ENCODE results near the gene ZAP70.
"Not testable (repeated sequence)": the region's sequence is repeated elsewhere in the genome, so short reads cannot be mapped to it uniquely, and the experiment has no call there.

Gene ZAP70

GRCh38 chr2:97676620-97677019, 36.8 kb upstream of the ZAP70 start:
- Histone ChIP-seq H3K4me1 (ENCODE audit: insufficient read depth, low read length) (0 out of 2 replicates have a peak, but pooled peaks cover 4% of the 10 kb centered on the region), H3K36me3 (ENCODE audit: insufficient read depth, low read depth, low read length) (no peaks in the 10 kb centered on the region), H3K4me3 (ENCODE audit: low read length) (no peak overlapping the region), H3K9me3 (ENCODE audit: insufficient read depth, low read depth, low read length) (peaks cover 4% of the 10 kb centered on the region; the same call in 1 of the 2 replicates), H3K9ac (ENCODE audit: low read depth, low read length) (no peak overlapping the region), H3K27ac (ENCODE audit: low read length) (no peak overlapping the region), H3K27me3 (ENCODE audit: insufficient read depth, low read length) (no peaks in the 10 kb centered on the region)

DNA sequence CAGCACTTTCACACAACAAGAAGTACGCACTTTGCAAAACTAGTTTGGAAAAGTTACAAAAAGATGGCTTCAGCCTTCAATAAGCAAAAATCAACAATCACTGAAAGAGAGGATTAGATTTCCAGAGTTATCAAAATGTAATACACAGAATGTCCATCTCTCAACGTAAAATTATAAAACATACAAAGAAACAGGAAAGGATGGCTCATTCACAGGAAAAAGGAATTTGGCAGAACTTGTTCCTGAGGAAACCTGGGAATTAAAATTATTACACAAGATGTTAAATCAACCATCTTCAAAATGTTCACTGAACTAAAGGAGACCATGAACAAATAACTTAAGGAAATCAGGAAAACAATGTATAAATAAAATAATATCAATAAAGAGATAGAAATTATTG, 35.9 kb upstream of the ZAP70 start:
- Histone ChIP-seq H3K36me3 (ENCODE audit: insufficient read depth, low read depth, low read length) (no peaks in the 10 kb centered on the region), H3K27ac (ENCODE audit: low read length) (no peak overlapping the region), H3K9me3 (ENCODE audit: insufficient read depth, low read depth, low read length) (peaks cover 4% of the 10 kb centered on the region; the same call in 1 of the 2 replicates), H3K4me1 (ENCODE audit: insufficient read depth, low read length) (0 out of 2 replicates have a peak, but pooled peaks cover 4% of the 10 kb centered on the region), H3K27me3 (ENCODE audit: insufficient read depth, low read length) (no peaks in the 10 kb centered on the region), H3K9ac (ENCODE audit: low read depth, low read length) (no peak overlapping the region), H3K4me3 (ENCODE audit: low read length) (no peak overlapping the region)

DNA sequence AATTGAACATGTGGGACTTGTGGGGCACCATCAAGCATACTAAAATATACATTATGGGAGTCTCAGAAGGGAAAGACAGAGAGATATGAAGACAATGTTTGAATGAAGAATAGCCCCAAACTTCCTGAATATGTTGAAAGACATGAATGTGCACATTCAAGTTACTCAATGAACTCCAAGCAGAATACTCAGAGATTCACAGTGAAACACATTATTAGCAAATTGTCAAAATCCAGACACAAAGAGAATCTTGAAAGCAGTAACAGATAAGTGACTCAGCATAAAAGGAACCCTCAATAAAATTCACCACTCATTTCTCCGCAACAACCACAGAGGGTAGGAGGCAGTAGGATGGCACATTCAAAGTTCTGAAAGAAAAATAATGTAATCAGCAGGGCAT, 35.1 kb upstream of the ZAP70 start:
- Histone ChIP-seq H3K36me3 (ENCODE audit: insufficient read depth, low read depth, low read length) (no peaks in the 10 kb centered on the region), H3K4me1 (ENCODE audit: insufficient read depth, low read length) (0 out of 2 replicates have a peak, but pooled peaks cover 4% of the 10 kb centered on the region), H3K27ac (ENCODE audit: low read length) (no peak overlapping the region), H3K9me3 (ENCODE audit: insufficient read depth, low read depth, low read length) (peaks cover 4% of the 10 kb centered on the region; the same call in 1 of the 2 replicates), H3K27me3 (ENCODE audit: insufficient read depth, low read length) (no peaks in the 10 kb centered on the region), H3K4me3 (ENCODE audit: low read length) (no peak overlapping the region), H3K9ac (ENCODE audit: low read depth, low read length) (no peak overlapping the region)

GRCh38 chr2:97687235-97687634, 26.1 kb upstream of the ZAP70 start:
- not testable (repeated sequence) for H3K4me1 ChIP-seq (ENCODE audit: insufficient read depth, low read length); H3K9ac ChIP-seq (ENCODE audit: low read depth, low read length); H3K9me3 ChIP-seq (ENCODE audit: insufficient read depth, low read depth, low read length); H3K27me3 ChIP-seq (ENCODE audit: insufficient read depth, low read length); H3K4me3 ChIP-seq (ENCODE audit: low read length); H3K36me3 ChIP-seq (ENCODE audit: insufficient read depth, low read depth, low read length); H3K27ac ChIP-seq (ENCODE audit: low read length)

DNA sequence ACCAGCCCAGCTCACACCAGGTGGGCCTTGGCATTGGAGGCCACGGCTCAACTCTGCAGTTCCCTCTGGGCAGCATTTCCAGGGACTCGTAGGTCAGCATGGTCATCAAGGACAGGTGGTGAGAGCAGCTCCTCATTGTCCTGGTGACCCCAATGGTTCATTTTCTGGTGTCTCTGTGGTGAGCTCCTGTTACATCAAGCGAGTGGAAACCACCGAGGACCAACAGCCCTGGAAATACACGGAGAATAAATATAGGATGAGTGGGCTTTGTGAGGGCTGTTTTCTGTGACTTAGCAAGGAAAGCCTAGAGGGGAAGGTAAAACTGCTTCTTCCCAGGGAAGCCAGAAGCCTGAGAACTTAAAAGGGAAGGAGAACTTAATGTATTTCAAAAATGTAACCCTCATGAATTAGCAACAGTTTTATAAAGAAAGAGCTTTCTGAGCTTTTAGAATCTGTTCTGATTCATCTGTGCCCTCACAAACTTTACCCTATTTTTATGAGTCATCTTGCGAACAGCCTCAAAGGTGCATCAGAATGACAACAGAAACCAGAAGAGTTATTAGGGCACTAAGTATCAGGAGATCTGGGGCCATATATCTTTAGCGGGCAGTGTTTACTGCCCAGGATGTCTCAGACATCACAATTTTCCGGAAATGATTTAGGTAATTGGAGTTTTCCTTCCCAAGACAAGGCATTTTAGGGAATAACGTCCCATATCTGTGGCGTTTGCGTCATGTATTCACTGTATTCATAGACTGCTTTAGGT, 25.1 kb upstream of the ZAP70 start:
- H3K9me3 ChIP-seq (ENCODE audit: insufficient read depth, low read depth, low read length): peaks cover 4% of the 10 kb centered on the region; the same call in 1 of the 2 replicates
- no peaks in the 10 kb centered on the region for H3K4me1 ChIP-seq (ENCODE audit: insufficient read depth, low read length)
- no peak overlapping the region for H3K4me3 ChIP-seq (ENCODE audit: low read length)
- no peaks in the 10 kb centered on the region for H3K27me3 ChIP-seq (ENCODE audit: insufficient read depth, low read length)
- no peak overlapping the region for H3K27ac ChIP-seq (ENCODE audit: low read length)
- no peaks in the 10 kb centered on the region for H3K36me3 ChIP-seq (ENCODE audit: insufficient read depth, low read depth, low read length)
- no peak overlapping the region for H3K9ac ChIP-seq (ENCODE audit: low read depth, low read length)

GRCh38 chr2:97691166-97691565, 22.2 kb upstream of the ZAP70 start:
- Histone ChIP-seq H3K9me3 (ENCODE audit: insufficient read depth, low read depth, low read length) (no peaks in the 10 kb centered on the region), H3K9ac (ENCODE audit: low read depth, low read length) (no peak overlapping the region), H3K36me3 (ENCODE audit: insufficient read depth, low read depth, low read length) (no peaks in the 10 kb centered on the region), H3K4me3 (ENCODE audit: low read length) (no peak overlapping the region), H3K27ac (ENCODE audit: low read length) (no peak overlapping the region), H3K4me1 (ENCODE audit: insufficient read depth, low read length) (no peaks in the 10 kb centered on the region), H3K27me3 (ENCODE audit: insufficient read depth, low read length) (no peaks in the 10 kb centered on the region)

DNA sequence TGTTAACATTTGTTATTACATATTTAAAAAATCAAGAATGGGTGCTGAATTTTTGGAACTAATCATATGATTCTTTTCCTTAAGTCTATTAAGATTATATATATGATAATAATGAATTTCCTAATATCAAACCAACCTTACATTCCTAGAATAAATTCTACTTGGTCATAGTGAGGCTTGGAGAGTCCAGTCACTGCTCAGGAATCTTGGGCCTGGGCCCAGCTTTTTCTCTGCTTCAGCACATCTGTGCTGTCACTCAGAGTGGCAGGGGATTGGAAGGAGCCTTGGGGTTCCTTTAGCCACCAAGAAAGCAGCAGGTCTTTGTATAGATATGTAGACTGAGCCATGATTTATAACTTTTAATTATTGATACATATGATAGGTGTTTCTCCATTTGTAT, 19.9 kb upstream of the ZAP70 start:
- H3K9me3 ChIP-seq (ENCODE audit: insufficient read depth, low read depth, low read length): no peaks in the 10 kb centered on the region
- H3K4me1 ChIP-seq (ENCODE audit: insufficient read depth, low read length): no peaks in the 10 kb centered on the region
- H3K27me3 ChIP-seq (ENCODE audit: insufficient read depth, low read length): no peaks in the 10 kb centered on the region
- H3K27ac ChIP-seq (ENCODE audit: low read length): no peak overlapping the region
- H3K9ac ChIP-seq (ENCODE audit: low read depth, low read length): no peak overlapping the region
- H3K36me3 ChIP-seq (ENCODE audit: insufficient read depth, low read depth, low read length): no peaks in the 10 kb centered on the region
- no peak overlapping the region for H3K4me3 ChIP-seq (ENCODE audit: low read length)

- no peaks in the 10 kb centered on the region for H3K36me3 ChIP-seq (ENCODE audit: insufficient read depth, low read depth, low read length)
- no peaks in the 10 kb centered on the region for H3K27me3 ChIP-seq (ENCODE audit: insufficient read depth, low read length)
- no peak overlapping the region for H3K4me3 ChIP-seq (ENCODE audit: low read length)
- H3K9ac ChIP-seq (ENCODE audit: low read depth, low read length): no peak overlapping the region
- no peaks in the 10 kb centered on the region for H3K9me3 ChIP-seq (ENCODE audit: insufficient read depth, low read depth, low read length)
- H3K27ac ChIP-seq (ENCODE audit: low read length): no peak overlapping the region
- no peaks in the 10 kb centered on the region for H3K4me1 ChIP-seq (ENCODE audit: insufficient read depth, low read length)
Measured at GRCh38 chr2:97695744-97696143, 17.6 kb upstream of the ZAP70 start.

- H3K4me3 ChIP-seq (ENCODE audit: low read length): no peak overlapping the region
Measured at GRCh38 chr2:97697252-97698235, 15.8 kb upstream of the ZAP70 start.

GRCh38 chr2:97698530-97698929, 14.8 kb upstream of the ZAP70 start:
- H3K36me3 ChIP-seq (ENCODE audit: insufficient read depth, low read depth, low read length): no peaks in the 10 kb centered on the region
- H3K27me3 ChIP-seq (ENCODE audit: insufficient read depth, low read length): no peaks in the 10 kb centered on the region
- no peaks in the 10 kb centered on the region for H3K9me3 ChIP-seq (ENCODE audit: insufficient read depth, low read depth, low read length)
- no peak overlapping the region for H3K9ac ChIP-seq (ENCODE audit: low read depth, low read length)
- no peak overlapping the region for H3K4me3 ChIP-seq (ENCODE audit: low read length)
- H3K4me1 ChIP-seq (ENCODE audit: insufficient read depth, low read length): no peaks in the 10 kb centered on the region
- H3K27ac ChIP-seq (ENCODE audit: low read length): no peak overlapping the region

More at GRCh38 chr2:97697252-97698235, 15.8 kb upstream of the ZAP70 start:
- Histone ChIP-seq H3K4me1 (ENCODE audit: insufficient read depth, low read length) (no peaks in the 10 kb centered on the region), H3K9ac (ENCODE audit: low read depth, low read length) (no peak overlapping the region), H3K9me3 (ENCODE audit: insufficient read depth, low read depth, low read length) (no peaks in the 10 kb centered on the region), H3K27me3 (ENCODE audit: insufficient read depth, low read length) (no peaks in the 10 kb centered on the region), H3K27ac (ENCODE audit: low read length) (no peak overlapping the region), H3K36me3 (ENCODE audit: insufficient read depth, low read depth, low read length) (no peaks in the 10 kb centered on the region)

DNA sequence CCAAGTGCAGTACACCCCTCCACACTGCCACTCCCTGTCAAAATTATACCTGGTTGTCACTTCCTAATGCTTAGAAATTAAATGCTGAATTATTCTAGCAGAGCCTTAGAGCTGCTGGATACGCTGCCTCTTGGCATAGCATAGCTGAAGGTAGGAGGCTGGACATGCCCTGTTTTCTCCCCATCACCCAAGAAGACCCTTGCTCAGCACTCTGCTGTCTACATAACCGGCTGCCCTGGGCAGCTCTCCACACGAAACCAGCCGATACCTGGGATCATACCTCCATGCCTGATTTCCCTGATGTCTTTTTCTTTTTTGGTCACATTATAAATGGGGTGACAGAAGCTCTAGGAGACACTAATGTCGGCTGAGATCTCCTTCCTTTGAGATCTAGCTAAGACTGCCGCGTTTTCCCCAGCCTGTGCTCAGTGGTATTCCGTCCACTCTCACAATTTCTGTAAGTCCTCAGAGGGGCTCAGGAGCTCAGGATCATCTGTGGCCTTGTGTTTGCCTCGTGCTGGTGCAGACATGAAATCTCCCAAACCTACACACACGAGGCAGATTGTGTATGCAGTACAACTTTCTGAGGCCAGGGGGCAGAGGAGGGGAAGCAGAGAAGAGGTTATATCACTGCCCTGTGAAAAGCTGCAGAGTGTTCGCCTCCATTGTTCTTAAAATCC, 13.5 kb upstream of the ZAP70 start:
- Histone ChIP-seq H3K9me3 (ENCODE audit: insufficient read depth, low read depth, low read length) (no peaks in the 10 kb centered on the region), H3K36me3 (ENCODE audit: insufficient read depth, low read depth, low read length) (no peaks in the 10 kb centered on the region), H3K9ac (ENCODE audit: low read depth, low read length) (no peak overlapping the region), H3K27me3 (ENCODE audit: insufficient read depth, low read length) (no peaks in the 10 kb centered on the region), H3K4me1 (ENCODE audit: insufficient read depth, low read length) (no peaks in the 10 kb centered on the region), H3K27ac (ENCODE audit: low read length) (no peak overlapping the region), H3K4me3 (ENCODE audit: low read length) (no peak overlapping the region)
